ENCODE data around the gene TSR1.

TSR1 gene

GRCh38 chr17:2383628-2384167 is 47.4 kb upstream of the TSR1 start:
- Histone ChIP-seq H3K4me3 (ENCODE audit: insufficient read depth, low read length, poor library complexity, severe bottlenecking) (no peak overlapping the region), H3K9me3 (ENCODE audit: insufficient read depth, low read length) (no peaks in the 10 kb centered on the region), H3K79me2 (ENCODE audit: insufficient read depth, low read length) (no peaks in the 10 kb centered on the region), H3K9ac (ENCODE audit: low read length) (no peak overlapping the region), H3K27ac (ENCODE audit: low read depth, low read length) (no peak overlapping the region), H3K27me3 (ENCODE audit: low read length) (no peaks in the 10 kb centered on the region), H4K20me1 (ENCODE audit: low read depth, low read length) (no peaks in the 10 kb centered on the region), H3K9me2 (replicated peaks; ENCODE audit: insufficient read depth, low read length) (no peaks in the 10 kb centered on the region), H3K36me3 (ENCODE audit: low read length) (no peaks in the 10 kb centered on the region), H3F3A (ENCODE audit: insufficient read depth) (no peaks in the 10 kb centered on the region), H3K4me2 (ENCODE audit: low read depth, low read length, poor library complexity, severe bottlenecking) (no peak overlapping the region), H2AFZ (ENCODE audit: low read depth, low read length, severe bottlenecking) (no peak overlapping the region)
- no peak for TF ChIP-seq EZH2phosphoT487 (conservative IDR thresholded peaks at IDR 0.05; ENCODE audit: low read length)
- TF ChIP-seq CTCF (IDR thresholded peaks at IDR 0.05; ENCODE audit: insufficient read depth, low read length, poor library complexity, severe bottlenecking), result no peak

- no peak overlapping the region for H3K27ac ChIP-seq (ENCODE audit: low read depth, low read length)
- no peaks in the 10 kb centered on the region for H3K79me2 ChIP-seq (ENCODE audit: insufficient read depth, low read length)
- no peaks in the 10 kb centered on the region for H4K20me1 ChIP-seq (ENCODE audit: low read depth, low read length)
- H3F3A ChIP-seq (ENCODE audit: insufficient read depth), result no peaks in the 10 kb centered on the region
- no peaks in the 10 kb centered on the region for H3K9me3 ChIP-seq (ENCODE audit: insufficient read depth, low read length)
- TF ChIP-seq EZH2phosphoT487 (conservative IDR thresholded peaks at IDR 0.05; ENCODE audit: low read length) (no peak), CTCF (IDR thresholded peaks at IDR 0.05; ENCODE audit: insufficient read depth, low read length, poor library complexity, severe bottlenecking) (no peak)
- H3K4me2 ChIP-seq (ENCODE audit: low read depth, low read length, poor library complexity, severe bottlenecking), result no peak overlapping the region
- H3K36me3 ChIP-seq (ENCODE audit: low read length), result no peaks in the 10 kb centered on the region
- no peak overlapping the region for H3K4me3 ChIP-seq (ENCODE audit: insufficient read depth, low read length, poor library complexity, severe bottlenecking)
- H2AFZ ChIP-seq (ENCODE audit: low read depth, low read length, severe bottlenecking), result no peak overlapping the region
- H3K27me3 ChIP-seq (ENCODE audit: low read length), result no peaks in the 10 kb centered on the region
- H3K9me2 ChIP-seq (replicated peaks; ENCODE audit: insufficient read depth, low read length), result no peaks in the 10 kb centered on the region
- no peak overlapping the region for H3K9ac ChIP-seq (ENCODE audit: low read length)
Observed at GRCh38 chr17:2380950-2381649, 44.8 kb upstream of the TSR1 start.

- Histone ChIP-seq H3K4me2 (ENCODE audit: low read depth, low read length, poor library complexity, severe bottlenecking) (no peak overlapping the region), H3K4me3 (ENCODE audit: insufficient read depth, low read length, poor library complexity, severe bottlenecking) (no peak overlapping the region), H3K27ac (ENCODE audit: low read depth, low read length) (no peak overlapping the region), H3K79me2 (ENCODE audit: insufficient read depth, low read length) (no peaks in the 10 kb centered on the region), H3K9me3 (ENCODE audit: insufficient read depth, low read length) (no peaks in the 10 kb centered on the region), H4K20me1 (ENCODE audit: low read depth, low read length) (no peaks in the 10 kb centered on the region), H3K27me3 (ENCODE audit: low read length) (no peaks in the 10 kb centered on the region), H2AFZ (ENCODE audit: low read depth, low read length, severe bottlenecking) (no peak overlapping the region), H3F3A (ENCODE audit: insufficient read depth) (no peaks in the 10 kb centered on the region), H3K9ac (ENCODE audit: low read length) (no peak overlapping the region), H3K36me3 (ENCODE audit: low read length) (no peaks in the 10 kb centered on the region), H3K9me2 (replicated peaks; ENCODE audit: insufficient read depth, low read length) (no peaks in the 10 kb centered on the region)
- TF ChIP-seq EZH2phosphoT487 (conservative IDR thresholded peaks at IDR 0.05; ENCODE audit: low read length) (no peak), CTCF (IDR thresholded peaks at IDR 0.05; ENCODE audit: insufficient read depth, low read length, poor library complexity, severe bottlenecking) (no peak)
Observed at GRCh38 chr17:2380226-2380922, 44.1 kb upstream of the TSR1 start.

All from SU-DHL-6 (cell line).